C4-2B (cell line): ENCODE results near the gene PPP1R13B.

Experiments
- CTCF ChIP-seq: fragments of 450-650 bp; conservative IDR thresholded peaks from 2 replicates; pipeline ENCODE4 v1.5.1; 2017; ENCODE audit warnings: mild to moderate bottlenecking
- ZFX ChIP-seq: fragments of 450-650 bp; IDR thresholded peaks from 2 replicates; pipeline ENCODE4 v1.6.1; 2017

DNA sequence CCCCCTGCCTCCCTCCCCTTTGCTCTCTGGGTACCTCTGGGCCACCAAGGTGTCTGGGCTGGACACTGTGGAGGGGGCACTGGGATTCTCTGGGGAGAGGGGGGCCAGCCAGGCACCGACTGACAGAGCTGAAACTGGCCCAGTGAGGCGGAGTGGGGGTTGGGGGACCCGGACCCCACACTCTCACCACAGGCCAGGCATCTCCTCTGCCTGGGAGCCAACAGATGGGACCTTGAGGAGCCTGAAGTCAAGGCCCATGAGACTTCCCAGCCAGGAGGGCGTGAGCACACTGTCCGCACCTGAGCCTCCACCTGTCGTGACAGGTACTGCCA lies 39.8 kb upstream of the PPP1R13B start:
- TF ChIP-seq CTCF (no peak), ZFX (no peak)
